PC-3 (cell line): Measurements from ENCODE around the gene NCR2.

Source experiments
- CTCF ChIP-seq: fragments of 300-600 bp; sonication (generic); conservative IDR thresholded peaks from 2 replicates; pipeline ENCODE4 v1.5.1; 2017; ENCODE audit warnings: antibody characterized with exemption, low read depth, mild to moderate bottlenecking, low read length
- EZH2phosphoT487 ChIP-seq: fragments of 300-600 bp; sonication (generic); IDR thresholded peaks from 2 replicates; pipeline ENCODE4 v1.6.1; 2018; ENCODE audit warnings: mild to moderate bottlenecking, antibody characterized with exemption, low read length, borderline replicate concordance

GRCh38 chr6:41392246-41392645 lies 56.8 kb downstream of the NCR2 start:
- TF ChIP-seq CTCF: no peak
- no peak for TF ChIP-seq EZH2phosphoT487
